ENCODE measurements around the gene PPP1R7.
"Not testable (repeated sequence)": the region's sequence is repeated elsewhere in the genome, so short reads cannot be mapped to it uniquely, and the experiment has no call there.

The PPP1R7 gene

GRCh38 chr2:241173557-241173956 is 23.3 kb downstream of the PPP1R7 start:
- no peak for DNase-seq (ENCODE audit: low read depth)

DNA sequence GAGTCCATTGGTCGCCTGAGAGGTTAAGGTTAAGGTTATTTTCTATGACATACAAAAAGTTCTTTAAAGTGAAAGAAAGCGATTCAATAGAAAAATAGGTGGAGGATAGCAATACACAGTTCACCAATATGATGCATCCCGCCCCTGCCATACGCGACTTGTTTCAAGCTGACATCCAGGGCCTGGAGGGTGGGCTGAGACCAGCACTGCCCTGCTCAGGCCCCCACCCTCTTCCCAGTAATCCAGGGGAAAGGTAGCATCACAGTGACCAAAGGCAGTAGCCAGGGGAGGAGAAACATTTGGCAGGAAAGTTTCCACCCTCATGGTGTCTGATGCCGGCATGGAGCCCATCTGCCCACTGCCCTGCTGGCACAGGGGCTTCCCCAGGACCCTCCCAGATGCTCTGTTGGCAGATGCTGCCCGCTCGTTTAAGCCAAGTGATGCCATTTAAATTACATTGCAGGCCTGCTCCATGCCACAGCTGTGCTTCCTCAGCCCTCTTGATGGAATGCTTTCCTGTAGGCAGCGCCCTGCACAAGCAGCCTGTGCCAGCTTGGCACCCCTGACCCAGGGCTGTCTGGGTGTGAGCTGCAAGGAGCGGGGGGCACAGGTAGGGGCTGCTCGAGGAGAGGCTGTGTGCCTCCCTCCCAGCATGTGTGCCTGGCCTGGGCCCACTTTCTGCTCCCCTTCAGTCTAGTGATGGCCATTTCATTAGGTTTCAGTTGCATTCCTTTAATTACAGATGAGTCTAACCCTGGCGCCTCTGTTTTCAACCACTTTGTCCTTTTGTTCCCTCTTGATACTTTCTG is 27.5 kb downstream of the PPP1R7 start:
- no peak for DNase-seq (ENCODE audit: low read depth)

DNA sequence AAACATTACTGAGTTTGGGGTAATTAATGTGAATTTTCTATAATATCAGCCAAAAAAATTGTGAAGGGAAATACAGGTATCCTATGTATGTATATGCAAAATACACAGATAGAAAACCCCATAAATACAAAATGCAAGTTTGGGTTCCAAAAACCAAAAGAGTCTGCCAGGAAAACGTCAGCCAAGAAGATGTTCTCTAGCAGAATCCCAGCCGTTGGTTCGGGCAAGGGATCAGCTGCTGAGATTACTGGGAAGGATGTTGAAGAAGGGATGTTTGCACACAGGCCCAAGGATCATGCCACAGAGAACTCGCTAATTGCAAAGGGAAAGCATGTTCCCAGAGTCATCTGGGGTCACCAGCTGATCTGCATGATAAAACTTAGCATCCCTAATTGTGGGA is 28.7 kb downstream of the PPP1R7 start:
- no peak for DNase-seq (ENCODE audit: low read depth)

DNA sequence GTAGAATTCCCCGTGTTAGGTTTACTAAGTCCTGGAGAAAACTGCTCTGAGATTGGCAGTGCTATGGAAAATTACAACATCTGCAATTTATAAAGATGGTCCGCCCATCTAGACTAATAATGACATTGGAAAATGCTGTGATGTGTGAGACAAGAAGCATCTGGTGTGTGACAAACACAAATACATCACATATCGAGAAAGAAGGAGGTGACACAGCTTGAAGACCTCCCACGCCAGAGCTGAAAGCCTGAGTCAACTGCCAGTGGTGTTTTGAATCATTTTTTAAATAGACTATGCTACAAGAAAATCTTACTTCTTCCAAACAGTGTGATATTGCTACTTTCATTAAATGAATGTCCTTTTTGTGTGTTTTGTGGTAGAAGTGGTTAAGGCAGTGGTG is 29.6 kb downstream of the PPP1R7 start:
- DNase-seq (ENCODE audit: low read depth) = no peak

GRCh38 chr2:241180495-241180894 is 30.2 kb downstream of the PPP1R7 start:
- DNase-seq (ENCODE audit: low read depth) = no peak

- no peak for DNase-seq (ENCODE audit: low read depth)
Measured at GRCh38 chr2:241182126-241182525, 31.9 kb downstream of the PPP1R7 start.

DNA sequence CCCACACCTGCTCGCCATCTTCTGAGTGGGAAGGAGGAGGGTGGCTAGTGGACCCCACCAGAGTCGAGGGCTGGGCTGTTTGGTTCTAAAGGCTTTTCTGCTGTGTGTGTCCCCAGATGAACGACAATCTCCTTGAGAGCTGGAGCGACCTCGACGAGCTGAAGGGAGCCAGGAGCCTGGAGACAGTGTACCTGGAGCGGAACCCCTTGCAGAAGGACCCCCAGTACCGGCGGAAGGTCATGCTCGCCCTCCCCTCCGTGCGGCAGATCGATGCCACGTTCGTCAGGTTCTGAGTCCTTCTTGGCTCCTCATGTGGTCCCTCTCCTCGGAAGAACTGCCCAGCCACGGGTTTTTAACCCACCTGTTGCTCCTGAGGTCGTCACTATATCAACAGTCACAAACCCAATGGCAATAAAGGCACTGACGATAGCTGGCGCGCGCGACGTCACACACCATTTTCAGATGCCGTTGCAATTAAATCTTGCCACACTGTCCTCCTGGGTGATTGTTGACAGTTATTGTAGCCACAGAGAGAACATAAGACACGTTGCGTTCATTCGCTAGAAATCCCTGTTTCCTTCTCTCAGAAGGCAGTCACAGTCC is 32.4 kb downstream of the PPP1R7 start:
- no peak for DNase-seq (ENCODE audit: low read depth)

DNA sequence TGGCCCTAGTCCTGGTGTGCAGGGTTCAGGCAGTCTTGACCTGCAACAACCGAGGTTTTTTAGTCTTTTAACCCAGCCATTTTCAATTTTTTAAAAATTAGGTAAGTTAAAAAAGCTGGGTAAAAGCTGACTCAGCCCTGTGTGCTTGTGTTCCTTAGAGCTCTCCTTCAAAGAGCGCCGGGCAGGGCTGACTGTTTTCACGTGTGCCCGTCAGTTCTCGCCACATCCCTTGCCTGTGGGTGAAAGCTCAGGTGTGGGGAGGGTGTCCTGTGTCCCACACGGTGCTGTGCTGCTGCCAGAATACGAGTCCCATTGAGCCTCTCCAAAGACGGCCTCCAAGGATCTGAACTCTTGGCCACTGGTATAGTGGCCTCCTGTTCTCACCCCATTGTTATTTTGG is 33.0 kb downstream of the PPP1R7 start:
- DNase-seq (ENCODE audit: low read depth) = no peak

- no peak for DNase-seq (ENCODE audit: low read depth)
Measured at GRCh38 chr2:241184901-241185300, 34.6 kb downstream of the PPP1R7 start.

DNA sequence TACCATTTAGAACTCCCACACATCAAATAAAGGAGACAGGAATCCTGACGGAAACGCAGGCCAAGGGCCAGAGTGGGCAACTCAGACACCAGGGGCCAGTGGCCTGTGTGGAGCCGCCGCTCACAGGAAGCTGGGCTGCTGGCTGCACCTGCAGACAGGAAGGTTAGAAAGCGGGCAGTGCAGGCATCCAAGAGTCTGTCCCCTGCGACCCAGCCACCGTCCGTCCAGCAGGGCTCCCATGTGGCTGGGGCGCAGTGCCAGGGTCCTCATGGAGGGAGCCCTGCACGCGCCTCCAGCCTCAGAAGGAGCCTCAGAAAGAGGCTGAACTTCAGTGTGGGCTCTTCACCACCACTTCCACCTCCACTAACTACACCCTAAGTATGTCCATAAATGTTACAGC is 35.7 kb downstream of the PPP1R7 start:
- DNase-seq (ENCODE audit: low read depth) = no peak

DNA sequence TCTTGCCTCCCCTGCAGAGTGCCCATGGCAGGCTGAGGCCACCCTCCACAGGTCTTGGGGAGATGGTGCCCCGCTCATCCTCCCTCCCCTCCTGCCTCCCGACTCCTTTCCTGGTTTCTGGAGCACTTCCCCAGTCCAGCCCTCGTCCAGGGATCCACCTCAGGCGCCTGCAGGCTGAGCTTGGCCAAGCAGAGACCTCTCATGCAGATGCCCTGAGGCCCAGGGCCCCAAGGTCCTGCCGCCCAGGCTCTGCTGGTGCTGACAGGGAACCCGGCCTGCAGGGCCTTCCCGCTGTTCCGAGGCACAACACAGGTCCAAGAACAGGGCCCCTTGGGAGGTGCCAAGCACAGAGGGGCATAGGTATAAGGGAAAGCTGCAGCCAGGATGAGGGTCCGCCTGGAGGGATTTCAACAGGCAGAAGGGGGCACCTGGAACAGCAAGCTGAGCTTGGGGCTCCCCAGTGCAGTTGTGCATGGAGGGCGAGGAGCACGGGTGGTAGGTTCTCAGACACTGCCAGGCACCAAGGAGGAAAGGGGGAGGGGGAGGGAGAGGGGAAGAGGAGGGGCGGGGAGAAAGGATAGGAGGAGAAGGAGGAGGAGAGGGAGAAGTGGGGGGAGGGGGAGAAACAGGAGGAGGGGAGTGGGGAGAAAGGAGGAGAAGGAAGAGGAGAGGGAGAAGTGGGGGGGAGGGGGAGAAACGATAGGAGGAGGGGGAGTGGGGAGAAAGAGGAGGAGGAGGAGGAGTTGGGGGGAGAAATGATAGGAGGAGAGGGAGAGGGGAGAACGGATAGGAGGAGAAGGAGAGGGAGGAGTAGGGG is 37.0 kb downstream of the PPP1R7 start:
- no peak for DNase-seq (ENCODE audit: low read depth)

DNA sequence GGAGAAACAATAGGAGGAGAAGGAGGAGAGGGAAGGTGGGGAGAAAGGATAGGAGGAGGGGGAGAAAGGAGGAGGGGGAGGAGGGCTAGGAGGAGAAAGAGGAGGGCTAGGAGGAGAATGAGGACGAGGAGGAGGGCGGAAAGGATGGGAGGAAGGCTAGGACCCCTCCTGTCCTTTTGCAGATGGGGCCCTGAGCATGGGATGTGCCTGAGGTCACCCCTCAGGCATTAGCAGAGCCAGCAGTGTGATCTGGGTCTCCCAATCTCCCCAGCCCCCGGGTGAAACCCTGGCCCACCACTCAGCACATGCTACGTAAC is 37.6 kb downstream of the PPP1R7 start:
- no peak for DNase-seq (ENCODE audit: low read depth)

DNA sequence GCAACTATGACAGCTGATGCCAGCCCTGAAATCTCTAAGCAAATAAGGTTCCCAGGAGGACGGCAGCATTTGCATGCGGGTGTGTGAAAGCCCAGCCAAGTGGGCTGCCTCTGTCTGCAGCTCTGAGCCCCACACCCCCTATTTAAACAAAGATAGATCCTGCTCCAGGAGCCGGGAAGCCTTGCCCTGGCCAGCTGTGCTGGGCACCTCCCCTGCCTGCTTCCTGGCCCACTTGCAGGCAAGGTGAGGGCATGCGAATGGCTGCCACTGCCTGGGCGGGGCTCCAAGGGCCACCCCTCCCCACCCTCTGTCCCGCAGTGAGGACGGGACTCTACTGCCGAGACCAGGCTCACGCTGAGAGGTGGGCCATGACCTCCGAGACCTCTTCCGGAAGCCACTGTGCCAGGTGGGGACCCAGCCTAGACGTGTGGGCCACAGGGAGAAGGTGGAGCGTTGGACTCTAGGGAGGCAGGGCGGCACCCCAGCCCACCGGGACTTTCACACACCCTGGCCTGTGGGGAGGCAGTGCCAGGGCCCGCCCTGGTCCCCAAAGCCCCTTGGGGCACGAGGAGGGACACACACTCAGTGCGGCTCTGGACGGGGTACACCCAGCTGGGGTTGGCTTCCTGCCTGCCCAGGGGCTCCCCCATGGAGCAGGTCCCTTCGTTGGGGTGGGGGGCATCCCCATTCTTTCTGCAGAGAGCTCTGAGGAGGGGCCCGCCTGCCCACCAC is 38.3 kb downstream of the PPP1R7 start, which contains the start of gene ANO7:
Gene ANO7 (plus strand): TSS at position 317 of the 732 bp plus-strand sequence. CDS start 1,387 bp downstream, outside the sequence.
- DNase-seq (ENCODE audit: low read depth) = no peak

- DNase-seq (ENCODE audit: low read depth) = no peak
Measured at GRCh38 chr2:241189093-241189855, 39.0 kb downstream of the PPP1R7 start.

GRCh38 chr2:241189856-241190201 is 39.6 kb downstream of the PPP1R7 start:
- no peak for DNase-seq (ENCODE audit: low read depth)

GRCh38 chr2:241190291-241190981 is 40.2 kb downstream of the PPP1R7 start:
- no peak for DNase-seq (ENCODE audit: low read depth)

DNA sequence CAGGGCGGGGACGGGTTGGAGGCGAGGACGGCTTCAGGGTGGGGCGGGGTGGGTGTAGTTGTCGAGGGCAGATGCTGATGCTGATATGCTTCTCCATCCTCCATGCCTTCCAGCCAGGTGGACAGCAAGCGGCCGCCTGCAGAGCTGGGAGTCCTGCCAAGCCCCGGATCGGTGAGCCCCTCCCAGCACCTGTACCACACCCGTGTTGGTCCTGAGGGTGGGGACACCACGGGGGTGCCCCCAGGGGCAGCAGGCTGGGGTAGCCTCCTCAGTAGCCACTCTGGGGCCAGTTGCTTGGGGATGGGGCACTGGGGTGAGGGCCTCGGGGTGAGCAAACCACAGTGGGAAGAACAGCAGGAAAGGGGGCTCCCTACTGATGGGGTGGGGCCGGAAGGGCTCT is 40.8 kb downstream of the PPP1R7 start:
- no peak for DNase-seq (ENCODE audit: low read depth)

DNA sequence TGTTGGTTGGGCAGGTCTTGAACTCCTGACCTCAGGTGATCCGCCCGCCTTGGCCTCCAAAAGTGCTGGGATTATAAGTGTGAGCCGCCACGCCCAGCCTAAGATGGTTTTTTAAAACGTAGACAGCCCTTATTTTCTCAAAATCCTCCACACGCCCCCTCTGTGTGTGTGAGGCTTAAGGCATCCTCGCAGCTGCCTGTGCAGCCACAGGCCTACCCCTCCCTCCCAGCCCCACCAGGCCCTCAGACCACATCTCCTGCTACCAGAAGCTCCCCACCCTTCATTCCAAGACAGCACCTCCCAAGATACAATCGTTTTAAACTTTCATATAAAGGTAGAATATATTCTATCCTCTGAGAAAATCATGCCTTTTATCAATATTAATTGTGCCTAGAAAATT is 43.0 kb downstream of the PPP1R7 start:
- no peak for DNase-seq (ENCODE audit: low read depth)

- no peak for DNase-seq (ENCODE audit: low read depth)
Measured at GRCh38 chr2:241194811-241195210, 44.5 kb downstream of the PPP1R7 start.

DNA sequence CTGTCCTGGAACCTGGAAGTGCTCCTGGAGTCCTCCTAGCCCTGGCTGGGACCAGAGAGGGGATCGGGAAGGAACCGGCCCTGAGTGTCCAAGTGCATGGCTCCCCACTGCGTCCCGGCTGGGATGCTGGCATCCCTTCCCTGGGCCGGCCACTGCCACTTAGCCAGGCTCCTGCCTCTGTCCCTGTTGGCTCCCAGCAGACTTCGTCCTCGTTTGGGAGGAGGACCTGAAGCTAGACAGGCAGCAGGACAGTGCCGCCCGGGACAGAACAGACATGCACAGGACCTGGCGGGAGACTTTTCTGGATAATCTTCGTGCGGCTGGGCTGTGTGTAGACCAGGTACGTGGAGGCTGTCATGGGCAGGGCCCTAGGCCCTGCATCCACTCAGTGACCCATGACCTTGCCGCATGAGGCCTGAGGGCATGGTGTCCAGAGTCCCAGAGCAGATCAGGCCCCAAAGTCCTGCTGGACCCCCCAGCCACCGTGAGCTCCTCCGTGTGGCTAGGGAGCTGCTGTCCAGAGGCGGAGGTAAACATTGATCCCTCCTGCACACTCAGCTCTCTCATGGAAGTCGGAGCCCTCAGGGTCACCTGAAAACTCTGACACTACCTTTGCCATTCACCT is 45.4 kb downstream of the PPP1R7 start:
- no peak for DNase-seq (ENCODE audit: low read depth)

- not testable (repeated sequence) for DNase-seq (ENCODE audit: low read depth)
Measured at GRCh38 chr2:241197246-241197645, 47.0 kb downstream of the PPP1R7 start.

All from stimulated activated CD8-positive, alpha-beta memory T cell treated with anti-CD3 and anti-CD28 coated beads, Interleukin-12 subunit alpha, Interleukin-12 subunit beta, amount 100 ng/mL, for 1 hour (primary cell).